GM12891 (cell line): ENCODE results near the gene AGTRAP. TPM values are rescaled to one million over a fixed set of nuclear protein-coding genes. Genes with fewer than 3 reads are reported as not detected.
A peak's percentile ranks its signal among the peaks of the same experiment; 100 is the strongest.

Experiments
- DNase-seq: peaks from one replicate; pipeline ENCODE4 v3.0.0; 2011; ENCODE audit warnings: low spot score; ENCODE audit not compliant: insufficient read length
- FAIRE-seq: peaks from 2 replicates; lab custom pipeline; 2011; peaks lifted over from hg19 to GRCh38; lab: Jason Lieb, UNC
- PAX5 ChIP-seq: IDR thresholded peaks from 2 replicates; pipeline ENCODE4 v1.6.1; 2011; ENCODE audit warnings: low read length, moderate library complexity, mild to moderate bottlenecking; ENCODE audit not compliant: insufficient read depth, severe bottlenecking
- POLR2A ChIP-seq: IDR thresholded peaks from 2 replicates; pipeline ENCODE4 v1.6.1; 2011; ENCODE audit warnings: low read depth, low read length, control low read depth
- POLR2AphosphoS5 ChIP-seq: IDR thresholded peaks from 2 replicates; pipeline ENCODE4 v1.6.1; 2011; ENCODE audit warnings: low read depth, low read length, control low read depth
- POU2F2 ChIP-seq: IDR thresholded peaks from 2 replicates; pipeline ENCODE4 v1.6.1; 2011; ENCODE audit warnings: low read depth, mild to moderate bottlenecking, control low read depth, low read length, moderate library complexity
- SPI1 ChIP-seq: IDR thresholded peaks from 2 replicates; pipeline ENCODE4 v1.6.1; 2011; ENCODE audit warnings: low read depth, low read length, control low read depth
- TAF1 ChIP-seq: IDR thresholded peaks from 2 replicates; pipeline ENCODE4 v1.6.1; 2011; ENCODE audit warnings: low read depth, low read length, control low read depth
- polyA plus RNA-seq: library from polyadenylated mRNA; unstranded; fragments of >200 nt; gene quantifications from one replicate; pipeline ENCODE4 v1.2.1, GENCODE V29; 2012; ENCODE audit warnings: low read depth, missing spikeins, inconsistent platforms; ENCODE audit not compliant: missing spikeins

The AGTRAP gene
- 8.9 TPM for polyA plus RNA-seq

- peak; percentile 95 for FAIRE-seq
- TF ChIP-seq TAF1 (no peak), POLR2AphosphoS5 (no peak), POU2F2 (no peak; the same call in 1 of the 2 replicates), PAX5 (no peak), SPI1 (0 out of 2 replicates have a peak, but pooled peaks have one; percentile 23), POLR2A (no peak)
- peak; percentile 91 for DNase-seq
Observed at GRCh38 chr1:11735854-11736745, at the start of gene AGTRAP. AGTRAP (plus strand) TSS chr1:11736136; CDS start chr1:11736209, 73 bp downstream.

GRCh38 chr1:11688506-11688905, 47.4 kb upstream of the AGTRAP start:
- FAIRE-seq = no peak
- TF ChIP-seq POLR2A = no peak
- no peak for TF ChIP-seq POLR2AphosphoS5
- TF ChIP-seq TAF1 = no peak
- TF ChIP-seq POU2F2 = no peak
- no peak for TF ChIP-seq SPI1
- TF ChIP-seq PAX5 = no peak
- DNase-seq = no peak

GRCh38 chr1:11690397-11691301, 45.3 kb upstream of the AGTRAP start:
- TF ChIP-seq POLR2AphosphoS5 = no peak
- no peak for TF ChIP-seq POU2F2
- no peak for TF ChIP-seq PAX5
- TF ChIP-seq SPI1 = no peak
- no peak for TF ChIP-seq POLR2A
- no peak for TF ChIP-seq TAF1
- DNase-seq = no peak
- FAIRE-seq = no peak

- FAIRE-seq (no peak), DNase-seq (no peak)
- no peak for TF ChIP-seq POU2F2
- no peak for TF ChIP-seq POLR2AphosphoS5
- TF ChIP-seq TAF1 = no peak
- no peak for TF ChIP-seq POLR2A
- no peak for TF ChIP-seq PAX5
- TF ChIP-seq SPI1 = no peak
Observed at GRCh38 chr1:11691302-11691914, 44.5 kb upstream of the AGTRAP start, which contains the start of gene DRAXIN. DRAXIN (plus strand) TSS chr1:11691710; CDS start chr1:11706259, 14,549 bp downstream.

GRCh38 chr1:11691928-11692711, 43.8 kb upstream of the AGTRAP start:
- DNase-seq (no peak), FAIRE-seq (no peak)
- TF ChIP-seq POLR2AphosphoS5 (no peak), POU2F2 (no peak), PAX5 (no peak), TAF1 (no peak), SPI1 (no peak), POLR2A (no peak)

GRCh38 chr1:11693024-11693590, 42.8 kb upstream of the AGTRAP start:
- FAIRE-seq (no peak), DNase-seq (no peak)
- TF ChIP-seq POLR2A (no peak), PAX5 (no peak), SPI1 (no peak), POLR2AphosphoS5 (no peak), POU2F2 (no peak), TAF1 (no peak)

GRCh38 chr1:11693917-11694316, 42.0 kb upstream of the AGTRAP start:
- DNase-seq = no peak
- FAIRE-seq = no peak
- TF ChIP-seq POU2F2 (no peak), TAF1 (no peak), POLR2A (no peak), PAX5 (no peak), POLR2AphosphoS5 (no peak), SPI1 (no peak)

- FAIRE-seq (no peak), DNase-seq (no peak)
- TF ChIP-seq POLR2AphosphoS5 = no peak
- TF ChIP-seq POLR2A = no peak
- TF ChIP-seq TAF1 = no peak
- no peak for TF ChIP-seq POU2F2
- no peak for TF ChIP-seq PAX5
- no peak for TF ChIP-seq SPI1
Observed at GRCh38 chr1:11695861-11696260, 40.1 kb upstream of the AGTRAP start.
